Nephron (organoid): ENCODE data around the gene CFAP251.

Source experiments
- H3K27ac Mint-ChIP-seq, 3 experiments: 2 replicates each; pipeline ENCODE4 v1.8.0; 2020; ENCODE audit warnings: mixed read lengths in 3 of 3, mild to moderate bottlenecking in 2 of 3, moderate library complexity in 1 of 3
- H3K27me3 Mint-ChIP-seq: 2 replicates; pipeline ENCODE4 v1.8.0; 2021; ENCODE audit warnings: low read depth, mild to moderate bottlenecking, moderate library complexity, mixed read lengths
- H3K36me3 Mint-ChIP-seq: 2 replicates; pipeline ENCODE4 v1.8.0; 2020; ENCODE audit warnings: low read depth, mixed read lengths
- H3K4me1 Mint-ChIP-seq: 2 replicates; pipeline ENCODE4 v1.8.0; 2020; ENCODE audit warnings: mixed read lengths
- H3K4me3 Mint-ChIP-seq, 3 experiments: 2 replicates each; pipeline ENCODE4 v1.8.0; 2020; ENCODE audit warnings: mild to moderate bottlenecking in 3 of 3, mixed read lengths in 3 of 3, moderate library complexity in 2 of 3
- H3K9me3 Mint-ChIP-seq: 2 replicates; pipeline ENCODE4 v1.8.0; 2020; ENCODE audit warnings: mixed read lengths
- CTCF ChIP-seq, 3 experiments: fragments of 200-600 bp; sonication (generic); IDR thresholded peaks; one replicate each; pipeline ENCODE4 v1.5.0; 2021; ENCODE audit warnings: antibody characterized with exemption in 3 of 3; ENCODE audit not compliant: unreplicated experiment in 3 of 3

CFAP251 gene

DNA sequence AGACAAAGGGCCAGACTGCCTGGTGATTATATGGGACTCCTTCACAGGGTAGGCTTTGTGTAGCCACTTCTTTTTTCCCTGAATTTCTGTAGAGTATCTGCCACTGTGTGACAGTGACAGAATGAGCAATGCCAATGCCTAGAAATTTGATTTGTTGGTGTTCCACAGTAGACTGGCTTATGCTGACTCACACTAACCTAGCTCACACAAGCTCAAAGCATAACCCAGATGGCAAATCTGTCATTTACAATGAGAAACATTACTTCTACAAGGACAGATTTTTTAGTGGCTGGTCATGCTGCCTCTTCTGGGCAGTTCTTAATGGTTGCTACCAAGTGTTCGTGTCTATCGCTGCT lies 15.9 kb downstream of the CFAP251 start:
- no peak overlapping the region for H3K4me3 Mint-ChIP-seq
- no peaks in the 10 kb centered on the region for H3K27me3 Mint-ChIP-seq
- no peaks in the 10 kb centered on the region for H3K4me1 Mint-ChIP-seq
- H3K9me3 Mint-ChIP-seq = peaks cover 4% of the 10 kb centered on the region
- no peak for TF ChIP-seq CTCF (IDR thresholded peaks at IDR 0.05; ENCODE audit: unreplicated experiment in 3 of 3)
- no peak overlapping the region for H3K27ac Mint-ChIP-seq
- H3K36me3 Mint-ChIP-seq = peaks cover 44% of the 10 kb centered on the region

DNA sequence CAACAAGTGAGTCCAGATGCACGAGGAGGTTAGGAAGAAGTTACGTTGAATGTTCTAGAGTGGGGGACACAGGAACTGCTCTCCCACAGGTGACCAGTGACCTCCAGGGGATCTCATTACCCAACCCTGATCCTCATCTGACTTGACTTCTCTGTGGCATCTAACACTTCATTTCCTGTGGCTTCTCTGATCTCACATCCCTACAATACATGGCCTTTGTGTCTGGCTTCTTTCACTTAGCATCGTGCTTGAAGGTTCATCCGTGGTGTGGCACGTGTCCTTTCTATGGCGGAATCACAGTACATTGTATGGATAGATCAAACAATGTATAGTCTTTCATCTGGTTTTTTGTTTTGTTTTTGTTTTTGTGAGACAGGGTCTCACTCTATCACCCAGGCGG lies 19.3 kb downstream of the CFAP251 start:
- H3K27me3 Mint-ChIP-seq = peaks cover 4% of the 10 kb centered on the region
- no peak overlapping the region for H3K27ac Mint-ChIP-seq
- H3K4me3 Mint-ChIP-seq = no peak overlapping the region
- peaks cover 41% of the 10 kb centered on the region for H3K36me3 Mint-ChIP-seq
- H3K4me1 Mint-ChIP-seq = no peaks in the 10 kb centered on the region
- TF ChIP-seq CTCF (IDR thresholded peaks at IDR 0.05; ENCODE audit: unreplicated experiment in 3 of 3) = no peak
- H3K9me3 Mint-ChIP-seq = peaks cover 4% of the 10 kb centered on the region

- TF ChIP-seq CTCF (IDR thresholded peaks at IDR 0.05; ENCODE audit: unreplicated experiment in 3 of 3) = no peak
- peaks cover 4% of the 10 kb centered on the region for H3K9me3 Mint-ChIP-seq
- H3K4me3 Mint-ChIP-seq = no peak overlapping the region
- H3K27me3 Mint-ChIP-seq = peaks cover 4% of the 10 kb centered on the region
- H3K27ac Mint-ChIP-seq = no peak overlapping the region
- peaks cover 43% of the 10 kb centered on the region for H3K36me3 Mint-ChIP-seq
- H3K4me1 Mint-ChIP-seq = no peaks in the 10 kb centered on the region
Observed at GRCh38 chr12:121939186-121939585, 20.8 kb downstream of the CFAP251 start.

DNA sequence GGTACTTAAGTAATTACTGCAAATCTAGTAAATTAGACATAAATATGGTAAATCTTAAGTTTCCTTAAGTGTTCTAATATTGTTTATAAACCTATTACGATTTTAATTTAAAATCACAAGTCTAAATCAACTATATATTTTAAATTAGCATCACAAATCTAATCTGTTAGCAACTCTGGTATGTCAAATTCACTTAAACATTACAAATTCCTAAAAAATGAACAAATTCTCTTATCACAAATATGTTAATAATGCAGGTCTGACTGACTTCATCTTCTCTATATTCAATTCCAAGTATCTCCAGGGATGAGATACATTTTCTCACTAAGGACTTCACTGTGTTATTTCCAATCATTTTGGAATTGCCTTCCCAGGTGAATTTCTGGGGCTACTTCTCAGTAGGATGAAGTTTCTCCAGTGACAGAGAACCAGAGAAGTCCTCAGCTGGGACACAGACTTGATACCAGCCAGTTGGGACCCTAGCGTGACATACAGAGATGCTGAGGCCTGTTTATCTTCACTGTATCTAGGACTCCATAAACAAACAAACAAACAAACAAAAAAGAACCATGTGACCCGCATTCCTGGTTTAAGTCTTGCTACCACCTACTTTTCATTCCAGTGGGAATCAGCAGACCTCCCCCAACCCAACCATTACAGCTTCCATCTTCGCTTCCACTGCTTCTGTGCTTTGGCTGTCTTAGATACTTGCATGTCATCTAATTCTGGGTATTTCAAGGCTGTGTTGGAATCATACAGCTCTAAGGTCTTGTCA lies 21.8 kb downstream of the CFAP251 start:
- TF ChIP-seq CTCF (IDR thresholded peaks at IDR 0.05; ENCODE audit: unreplicated experiment in 3 of 3) = no peak
- Mint-ChIP-seq H3K27ac (no peak overlapping the region), H3K4me1 (no peaks in the 10 kb centered on the region), H3K9me3 (peaks cover 4% of the 10 kb centered on the region), H3K4me3 (no peak overlapping the region), H3K36me3 (peaks cover 48% of the 10 kb centered on the region), H3K27me3 (peaks cover 4% of the 10 kb centered on the region)

GRCh38 chr12:121942145-121942718 lies 23.8 kb downstream of the CFAP251 start:
- no peak overlapping the region for H3K4me3 Mint-ChIP-seq
- H3K9me3 Mint-ChIP-seq = peaks cover 14% of the 10 kb centered on the region
- no peak overlapping the region for H3K27ac Mint-ChIP-seq
- H3K4me1 Mint-ChIP-seq = no peaks in the 10 kb centered on the region
- TF ChIP-seq CTCF (IDR thresholded peaks at IDR 0.05; ENCODE audit: unreplicated experiment in 3 of 3) = no peak
- peaks cover 4% of the 10 kb centered on the region for H3K27me3 Mint-ChIP-seq
- H3K36me3 Mint-ChIP-seq = peaks cover 42% of the 10 kb centered on the region

- TF ChIP-seq CTCF (IDR thresholded peaks at IDR 0.05; ENCODE audit: unreplicated experiment in 3 of 3) = no peak
- Mint-ChIP-seq H3K36me3 (peaks cover 32% of the 10 kb centered on the region), H3K27ac (no peak overlapping the region), H3K9me3 (peaks cover 13% of the 10 kb centered on the region), H3K4me1 (no peaks in the 10 kb centered on the region), H3K4me3 (no peak overlapping the region), H3K27me3 (peaks cover 4% of the 10 kb centered on the region)
Observed at GRCh38 chr12:121943926-121944325, 25.5 kb downstream of the CFAP251 start.
